Measurements from ENCODE around the gene DMRTC1B. TPM values are rescaled to one million over a fixed set of nuclear protein-coding genes. Genes with fewer than 3 reads are reported as not detected.
"Not testable (repeated sequence)": the region's sequence is repeated elsewhere in the genome, so short reads cannot be mapped to it uniquely, and the experiment has no call there.

Gene DMRTC1B, protein sequence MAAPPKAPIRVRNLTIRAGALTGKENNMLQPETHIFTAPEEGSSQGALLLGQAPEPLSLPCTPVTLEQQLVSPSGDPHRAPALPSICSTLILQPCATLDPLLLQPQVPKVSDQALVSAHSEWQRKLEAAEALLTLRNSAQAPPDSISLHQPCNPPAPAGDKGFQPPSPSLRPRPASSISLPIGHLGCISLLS
- not detected for total RNA-seq

DNA sequence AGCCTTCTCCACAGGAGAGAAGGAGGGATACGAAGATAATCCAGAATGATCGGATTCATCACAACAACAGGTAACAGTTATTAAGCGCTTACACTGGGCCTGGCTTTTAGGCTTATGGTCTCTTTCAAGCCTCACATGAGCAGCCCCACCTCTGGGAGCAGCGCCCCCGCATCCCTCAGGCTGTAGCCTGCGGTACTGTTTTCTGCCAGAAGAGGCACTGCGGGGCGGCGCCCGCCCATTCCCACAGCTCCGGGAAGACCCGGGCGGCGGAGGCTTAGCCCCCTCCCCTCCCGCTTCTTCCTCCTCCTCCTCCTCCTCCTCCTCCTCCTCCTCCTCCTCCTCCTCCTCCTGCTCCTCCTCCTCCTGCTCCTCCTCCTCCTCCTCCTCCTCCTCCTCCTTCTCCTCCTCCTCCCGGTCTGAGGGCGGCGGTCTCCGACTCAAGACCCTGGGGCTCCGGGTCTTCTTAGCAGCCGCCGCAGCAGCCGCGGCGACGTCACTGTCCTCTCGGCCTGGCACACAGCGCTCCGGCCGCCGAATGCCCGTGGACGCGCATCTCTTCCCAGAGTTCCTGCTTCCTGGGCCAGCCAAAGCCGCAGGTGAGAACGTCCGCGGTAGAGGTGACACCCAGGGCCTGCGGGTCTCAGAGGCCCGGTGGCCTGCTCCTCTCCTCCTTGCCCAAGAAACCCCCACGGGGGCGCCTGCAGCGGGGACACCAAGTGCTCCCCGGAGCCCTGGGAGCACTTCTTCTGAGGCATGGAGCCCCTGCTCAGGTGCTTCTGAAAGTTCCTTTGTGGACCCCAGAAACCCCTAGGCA is at the start of gene DMRTC1B:
DMRTC1B (plus strand) TSS at position 238 of the 814 bp plus-strand sequence. CDS start 68,246 bp downstream, outside the sequence.
- WGBS, 2 donors, result no CpG with 5 or more reads among the region's 44 CpGs
- H3K9me3 ChIP-seq; H3K4me3 ChIP-seq; H3K27me3 ChIP-seq; H3K27ac ChIP-seq; H3K4me1 ChIP-seq; H3K36me3 ChIP-seq; DNase-seq (ENCODE audit: low spot score in 2 of 2): not testable (repeated sequence)

DNA sequence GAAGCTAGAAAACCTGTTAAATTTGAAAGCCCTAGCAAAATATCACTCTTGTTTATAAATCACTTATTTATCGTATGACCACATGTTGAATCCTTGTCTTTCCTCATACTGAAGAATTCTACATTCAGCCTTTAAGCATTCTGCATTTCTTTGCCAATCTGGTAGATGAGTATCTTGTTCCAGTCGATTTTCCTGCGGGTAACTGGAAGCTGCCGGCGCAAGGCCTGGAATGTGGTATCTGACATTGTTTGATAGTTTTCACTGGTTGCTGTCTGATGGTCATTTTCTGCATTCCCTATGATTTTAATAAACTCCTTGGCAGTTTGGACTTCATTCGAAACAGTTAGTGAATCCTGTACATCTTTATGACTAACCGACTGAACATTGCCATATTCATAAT is 48.8 kb upstream of the DMRTC1B start:
- H3K9me3 ChIP-seq, result no peaks in the 10 kb centered on the region
- no peak overlapping the region for H3K27ac ChIP-seq
- H3K4me3 ChIP-seq, result no peak overlapping the region
- no peaks in the 10 kb centered on the region for H3K4me1 ChIP-seq
- WGBS, 2 donors, result 88 to 92% methylated on average over 7 of the region's 7 CpGs
- peaks cover 0 to 4% of the 10 kb centered on the region in 2 donors for H3K27me3 ChIP-seq
- DNase-seq (ENCODE audit: low spot score in 2 of 2), result no peak
- no peak for TF ChIP-seq EP300 (IDR thresholded peaks at IDR 0.05)
- TF ChIP-seq, protein P1, sequence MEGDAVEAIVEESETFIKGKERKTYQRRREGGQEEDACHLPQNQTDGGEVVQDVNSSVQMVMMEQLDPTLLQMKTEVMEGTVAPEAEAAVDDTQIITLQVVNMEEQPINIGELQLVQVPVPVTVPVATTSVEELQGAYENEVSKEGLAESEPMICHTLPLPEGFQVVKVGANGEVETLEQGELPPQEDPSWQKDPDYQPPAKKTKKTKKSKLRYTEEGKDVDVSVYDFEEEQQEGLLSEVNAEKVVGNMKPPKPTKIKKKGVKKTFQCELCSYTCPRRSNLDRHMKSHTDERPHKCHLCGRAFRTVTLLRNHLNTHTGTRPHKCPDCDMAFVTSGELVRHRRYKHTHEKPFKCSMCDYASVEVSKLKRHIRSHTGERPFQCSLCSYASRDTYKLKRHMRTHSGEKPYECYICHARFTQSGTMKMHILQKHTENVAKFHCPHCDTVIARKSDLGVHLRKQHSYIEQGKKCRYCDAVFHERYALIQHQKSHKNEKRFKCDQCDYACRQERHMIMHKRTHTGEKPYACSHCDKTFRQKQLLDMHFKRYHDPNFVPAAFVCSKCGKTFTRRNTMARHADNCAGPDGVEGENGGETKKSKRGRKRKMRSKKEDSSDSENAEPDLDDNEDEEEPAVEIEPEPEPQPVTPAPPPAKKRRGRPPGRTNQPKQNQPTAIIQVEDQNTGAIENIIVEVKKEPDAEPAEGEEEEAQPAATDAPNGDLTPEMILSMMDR (IDR thresholded peaks at IDR 0.05), result no peak
- TF ChIP-seq POLR2A (IDR thresholded peaks at IDR 0.05), result no peak
- H3K36me3 ChIP-seq, result no peaks in the 10 kb centered on the region

DNA sequence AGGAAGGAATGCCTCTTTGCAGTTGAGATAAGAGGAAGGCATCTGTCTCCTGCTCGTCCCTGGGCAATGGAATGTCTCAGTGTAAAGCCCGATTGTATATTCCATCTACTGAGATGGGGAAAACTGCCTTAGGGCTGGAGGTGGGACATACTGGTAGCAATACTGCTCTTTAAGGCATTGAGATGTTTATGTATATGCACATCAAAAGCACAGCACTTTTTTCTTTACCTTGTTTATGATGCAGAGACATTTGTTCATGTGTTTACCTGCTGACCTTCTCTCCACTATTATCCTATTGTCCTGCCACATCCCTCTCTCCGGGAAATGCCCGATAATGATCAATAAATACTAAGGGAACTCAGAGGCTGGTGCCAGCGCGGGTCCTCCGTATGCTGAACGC is 43.1 kb upstream of the DMRTC1B start:
- not testable (repeated sequence) for DNase-seq (ENCODE audit: low spot score in 2 of 2); H3K27ac ChIP-seq; H3K4me1 ChIP-seq; H3K9me3 ChIP-seq; H3K4me3 ChIP-seq; H3K36me3 ChIP-seq
- WGBS, 2 donors, result 52 to 68% methylated on average over 8 of the region's 8 CpGs
- H3K27me3 ChIP-seq, result peaks cover 0 to 14% of the 10 kb centered on the region in 2 donors

- no peak overlapping the region for H3K4me3 ChIP-seq
- H3K9me3 ChIP-seq, result no peaks in the 10 kb centered on the region
- H3K36me3 ChIP-seq, result no peaks in the 10 kb centered on the region
- no peaks in the 10 kb centered on the region for H3K4me1 ChIP-seq
- no peak overlapping the region for H3K27ac ChIP-seq
- peaks cover 0 to 14% of the 10 kb centered on the region in 2 donors for H3K27me3 ChIP-seq
- TF ChIP-seq EP300 (IDR thresholded peaks at IDR 0.05) (no peak), POLR2A (IDR thresholded peaks at IDR 0.05) (no peak)
- TF ChIP-seq, protein P1 (IDR thresholded peaks at IDR 0.05), result no peak
- 67 to 85% methylated on average over 1 of the region's 1 CpG for WGBS, 2 donors
- no peak for DNase-seq (ENCODE audit: low spot score in 2 of 2)
Observed at GRCh38 chrX:72735561-72735960, 41.1 kb upstream of the DMRTC1B start.

DNA sequence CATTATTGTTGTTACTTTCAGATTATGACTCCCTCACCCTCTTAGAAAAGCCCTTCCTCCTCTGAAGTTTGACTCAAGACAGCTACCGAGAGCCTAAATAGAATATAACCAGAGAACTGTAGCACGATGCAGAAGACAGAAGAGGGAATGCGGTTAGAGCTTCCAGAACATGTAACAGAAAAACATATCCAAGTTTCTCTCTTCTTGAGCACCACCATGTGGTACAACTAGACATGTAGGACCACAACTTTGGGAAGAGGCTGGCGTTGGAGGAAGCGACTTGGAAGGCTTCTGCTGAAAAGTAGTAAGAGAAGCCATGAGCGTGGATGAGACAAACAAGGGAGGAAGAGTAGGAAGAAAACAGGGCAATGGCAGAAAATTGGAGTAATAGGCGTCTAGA is 31.1 kb upstream of the DMRTC1B start:
- DNase-seq (ENCODE audit: low spot score in 2 of 2); H3K4me3 ChIP-seq; H3K36me3 ChIP-seq; H3K9me3 ChIP-seq; H3K27me3 ChIP-seq; H3K27ac ChIP-seq; H3K4me1 ChIP-seq: not testable (repeated sequence)
- no CpG with 5 or more reads among the region's 7 CpGs for WGBS, 2 donors

DNA sequence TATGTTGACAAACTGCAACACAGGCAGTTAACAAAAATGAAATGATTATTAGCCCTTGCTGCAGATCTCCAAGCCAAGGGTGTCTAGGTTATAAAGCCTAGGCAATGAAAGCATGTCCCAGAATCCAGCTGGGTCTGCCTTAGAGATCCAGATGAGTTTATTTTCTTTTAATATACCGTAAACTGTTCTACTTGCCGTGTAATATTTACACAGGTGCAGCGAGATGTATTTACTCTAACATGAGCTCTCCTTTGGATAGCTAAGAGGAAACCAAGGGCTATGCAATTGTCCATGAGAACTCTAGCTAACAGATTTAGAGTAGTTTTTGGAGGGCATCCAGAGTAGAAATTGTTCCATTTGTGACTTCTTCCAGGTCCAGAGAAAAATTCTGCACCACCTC is 28.1 kb upstream of the DMRTC1B start:
- not testable (repeated sequence) for H3K36me3 ChIP-seq; H3K4me1 ChIP-seq; H3K27me3 ChIP-seq; H3K9me3 ChIP-seq; H3K4me3 ChIP-seq; H3K27ac ChIP-seq; DNase-seq (ENCODE audit: low spot score in 2 of 2)
- no CpG with 5 or more reads among the region's 3 CpGs for WGBS, 2 donors

DNA sequence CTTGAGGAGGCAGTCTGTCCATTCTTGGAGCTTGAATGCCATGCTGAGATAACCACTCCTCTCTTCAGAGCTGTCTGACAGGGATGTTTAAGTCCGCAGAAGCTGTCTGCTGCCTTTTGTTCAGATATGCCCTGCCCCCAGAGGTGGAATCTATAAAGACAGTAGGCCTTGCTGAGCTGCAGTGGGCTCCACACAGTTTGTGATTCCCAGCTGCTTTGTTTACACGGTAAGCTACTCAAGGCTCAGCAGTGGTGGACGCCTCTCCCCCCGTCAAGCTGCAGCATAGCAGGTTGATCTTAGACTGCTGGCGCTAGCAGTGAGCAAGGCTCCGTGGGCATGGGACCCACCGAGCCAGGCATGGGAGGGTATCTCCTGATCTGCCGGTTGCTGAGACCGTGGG is 16.2 kb upstream of the DMRTC1B start:
- H3K27ac ChIP-seq; DNase-seq (ENCODE audit: low spot score in 2 of 2); H3K9me3 ChIP-seq; H3K4me1 ChIP-seq; H3K36me3 ChIP-seq; H3K4me3 ChIP-seq; H3K27me3 ChIP-seq: not testable (repeated sequence)
- WGBS, 2 donors, result no CpG with 5 or more reads among the region's 9 CpGs

GRCh38 chrX:72777467-72777790 is 739 bp downstream of the DMRTC1B start:
- H3K9me3 ChIP-seq; DNase-seq (ENCODE audit: low spot score in 2 of 2); H3K36me3 ChIP-seq; H3K27me3 ChIP-seq; H3K4me3 ChIP-seq; H3K27ac ChIP-seq; H3K4me1 ChIP-seq: not testable (repeated sequence)
- no CpG with 5 or more reads among the region's 15 CpGs for WGBS, 2 donors

- not testable (repeated sequence) for H3K27me3 ChIP-seq; H3K36me3 ChIP-seq; H3K4me3 ChIP-seq; H3K4me1 ChIP-seq; H3K27ac ChIP-seq; DNase-seq (ENCODE audit: low spot score in 2 of 2); H3K9me3 ChIP-seq
- WGBS, 2 donors, result no CpG with 5 or more reads among the region's 6 CpGs
Observed at GRCh38 chrX:72778146-72778545, 1.5 kb downstream of the DMRTC1B start.

DNA sequence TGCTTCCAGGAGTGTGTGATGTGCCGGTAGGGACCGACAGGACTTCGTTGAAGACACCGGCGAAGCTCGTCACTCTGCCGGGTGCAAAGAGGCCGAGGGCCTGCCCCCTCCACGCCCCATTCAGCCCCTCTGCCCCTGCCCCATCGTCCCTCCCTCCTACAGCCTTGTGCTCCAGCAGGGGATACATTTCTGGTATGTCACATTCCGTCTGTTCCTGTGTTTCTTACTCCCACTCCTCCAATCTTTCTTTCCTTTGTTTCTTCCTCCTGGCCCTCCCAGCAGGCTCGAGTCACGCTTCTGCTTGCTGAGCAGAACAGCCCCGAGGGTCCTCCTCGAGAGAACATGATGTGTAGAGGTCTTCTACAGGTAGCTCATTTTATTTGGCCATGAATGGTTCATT is 5.9 kb downstream of the DMRTC1B start, which contains the start of gene FAM236B:
FAM236B (minus strand) TSS at position 101 of the 400 bp plus-strand sequence; CDS start at position 1, 100 bp downstream.
- DNase-seq (ENCODE audit: low spot score in 2 of 2); H3K4me1 ChIP-seq; H3K9me3 ChIP-seq; H3K27me3 ChIP-seq; H3K36me3 ChIP-seq; H3K4me3 ChIP-seq; H3K27ac ChIP-seq: not testable (repeated sequence)
- no CpG with 5 or more reads among the region's 15 CpGs for WGBS, 2 donors

DNA sequence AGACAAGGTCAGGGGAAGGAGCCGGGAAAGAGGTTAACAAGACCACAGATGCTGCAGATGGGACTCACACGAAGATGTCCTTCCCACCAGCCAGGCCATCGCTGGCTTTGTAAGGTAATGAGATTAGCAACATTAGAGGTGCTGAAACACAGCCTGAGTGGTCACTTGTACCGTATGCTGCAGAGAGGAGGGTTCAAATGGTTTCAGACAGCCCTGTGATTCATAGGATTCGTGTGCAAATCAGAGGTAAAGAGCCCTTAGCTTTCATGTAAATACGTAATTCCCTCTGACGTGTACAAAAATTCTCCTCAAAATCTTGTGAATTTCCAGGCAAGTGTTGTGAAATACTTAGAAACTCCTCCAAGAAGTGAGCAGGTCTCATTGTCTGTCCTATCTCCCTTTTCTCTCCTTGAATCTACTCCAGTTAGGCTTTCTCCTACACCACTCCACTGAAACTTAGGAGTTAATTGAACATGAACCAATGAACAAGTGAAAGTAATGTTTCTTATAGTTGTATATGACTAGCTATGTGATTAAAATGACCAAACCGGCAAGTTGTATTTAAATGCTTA is 6.8 kb downstream of the DMRTC1B start:
- H3K36me3 ChIP-seq; H3K9me3 ChIP-seq; H3K27ac ChIP-seq; DNase-seq (ENCODE audit: low spot score in 2 of 2); H3K27me3 ChIP-seq; H3K4me3 ChIP-seq; H3K4me1 ChIP-seq: not testable (repeated sequence)
- no CpG with 5 or more reads among the region's 8 CpGs for WGBS, 2 donors

Data from tibial nerve (tissue), 4 donors.